ENCODE results near the gene CDADC1.

The CDADC1 gene

GRCh38 chr13:49213997-49214916 lies 33.5 kb upstream of the CDADC1 start:
- H3K27me3 ChIP-seq (ENCODE audit: control insufficient read depth, low read length): no peaks in the 10 kb centered on the region
- no peaks in the 10 kb centered on the region for H3K9me2 ChIP-seq (replicated peaks; ENCODE audit: control insufficient read depth, low read length)
- peak overlapping the region; percentile 2; the same call in 1 of the 2 replicates for H3K4me3 ChIP-seq (ENCODE audit: low read length)
- H3K9me3 ChIP-seq (ENCODE audit: control insufficient read depth, insufficient read depth, low read length): no peaks in the 10 kb centered on the region
- TF ChIP-seq EZH2phosphoT487 (IDR thresholded peaks at IDR 0.05; ENCODE audit: borderline replicate concordance, low read length): no peak
- no peak for TF ChIP-seq CTCF (IDR thresholded peaks at IDR 0.05; ENCODE audit: low read depth, low read length, poor library complexity, severe bottlenecking)
- no peaks in the 10 kb centered on the region for H3K36me3 ChIP-seq (ENCODE audit: control insufficient read depth, low read length)
- no peaks in the 10 kb centered on the region for H4K20me1 ChIP-seq (ENCODE audit: control insufficient read depth, insufficient read depth, low read depth, low read length)
- H3K27ac ChIP-seq (ENCODE audit: low read depth, low read length): no peak overlapping the region
- no peaks in the 10 kb centered on the region for H3F3A ChIP-seq (ENCODE audit: control insufficient read depth, insufficient read depth)
- peaks cover 22% of the 10 kb centered on the region for H3K4me1 ChIP-seq (ENCODE audit: control insufficient read depth, low read length)
- no peaks in the 10 kb centered on the region for H3K79me2 ChIP-seq (ENCODE audit: control insufficient read depth, low read length)
- H3K4me2 ChIP-seq (ENCODE audit: low read length): peak overlapping the region; percentile 14; the same call in 1 of the 2 replicates

- Histone ChIP-seq H4K20me1 (ENCODE audit: control insufficient read depth, insufficient read depth, low read depth, low read length) (no peaks in the 10 kb centered on the region), H3F3A (ENCODE audit: control insufficient read depth, insufficient read depth) (no peaks in the 10 kb centered on the region), H3K4me2 (ENCODE audit: low read length) (peak overlapping the region; percentile 14; the same call in 1 of the 2 replicates), H3K9me2 (replicated peaks; ENCODE audit: control insufficient read depth, low read length) (no peaks in the 10 kb centered on the region), H3K4me3 (ENCODE audit: low read length) (peak overlapping the region; percentile 2; the same call in 1 of the 2 replicates), H3K4me1 (ENCODE audit: control insufficient read depth, low read length) (peaks cover 22% of the 10 kb centered on the region), H3K27ac (ENCODE audit: low read depth, low read length) (no peak overlapping the region), H3K79me2 (ENCODE audit: control insufficient read depth, low read length) (no peaks in the 10 kb centered on the region), H3K36me3 (ENCODE audit: control insufficient read depth, low read length) (no peaks in the 10 kb centered on the region), H3K9me3 (ENCODE audit: control insufficient read depth, insufficient read depth, low read length) (no peaks in the 10 kb centered on the region), H3K27me3 (ENCODE audit: control insufficient read depth, low read length) (no peaks in the 10 kb centered on the region)
- TF ChIP-seq EZH2phosphoT487 (IDR thresholded peaks at IDR 0.05; ENCODE audit: borderline replicate concordance, low read length) (no peak), CTCF (IDR thresholded peaks at IDR 0.05; ENCODE audit: low read depth, low read length, poor library complexity, severe bottlenecking) (peak; percentile 59)
Observed at GRCh38 chr13:49214917-49215376, 32.8 kb upstream of the CDADC1 start.

GRCh38 chr13:49216334-49216733 lies 31.4 kb upstream of the CDADC1 start:
- Histone ChIP-seq H3F3A (ENCODE audit: control insufficient read depth, insufficient read depth) (no peaks in the 10 kb centered on the region), H3K36me3 (ENCODE audit: control insufficient read depth, low read length) (no peaks in the 10 kb centered on the region), H3K4me2 (ENCODE audit: low read length) (no peak overlapping the region), H3K4me3 (ENCODE audit: low read length) (no peak overlapping the region), H3K27ac (ENCODE audit: low read depth, low read length) (no peak overlapping the region), H3K9me3 (ENCODE audit: control insufficient read depth, insufficient read depth, low read length) (no peaks in the 10 kb centered on the region), H3K4me1 (ENCODE audit: control insufficient read depth, low read length) (peaks cover 22% of the 10 kb centered on the region), H4K20me1 (ENCODE audit: control insufficient read depth, insufficient read depth, low read depth, low read length) (no peaks in the 10 kb centered on the region), H3K27me3 (ENCODE audit: control insufficient read depth, low read length) (no peaks in the 10 kb centered on the region), H3K79me2 (ENCODE audit: control insufficient read depth, low read length) (no peaks in the 10 kb centered on the region), H3K9me2 (replicated peaks; ENCODE audit: control insufficient read depth, low read length) (no peaks in the 10 kb centered on the region)
- TF ChIP-seq EZH2phosphoT487 (IDR thresholded peaks at IDR 0.05; ENCODE audit: borderline replicate concordance, low read length): no peak
- TF ChIP-seq CTCF (IDR thresholded peaks at IDR 0.05; ENCODE audit: low read depth, low read length, poor library complexity, severe bottlenecking): no peak

Data from DOHH2 (cell line).